HPDE6-E6E7 (cell line): Measurements from ENCODE around the gene FAM131C.
"Not testable (repeated sequence)": the region's sequence is repeated elsewhere in the genome, so short reads cannot be mapped to it uniquely, and the experiment has no call there.

Experiments
- DNase-seq: peaks from one replicate; pipeline ENCODE4 v3.0.0; 2011; ENCODE audit warnings: missing footprints; ENCODE audit errors: extremely low spot score

The FAM131C gene

GRCh38 chr1:16058394-16059120, 14.9 kb downstream of the FAM131C start:
- DNase-seq = not testable (repeated sequence)

GRCh38 chr1:16057314-16057915, 16.0 kb downstream of the FAM131C start:
- DNase-seq = not testable (repeated sequence)

GRCh38 chr1:16056521-16056912, 16.9 kb downstream of the FAM131C start:
- not testable (repeated sequence) for DNase-seq

GRCh38 chr1:16055613-16056520, 17.6 kb downstream of the FAM131C start:
- peak; percentile 88 for DNase-seq

- DNase-seq = no peak
Observed at GRCh38 chr1:16054598-16055540, 18.6 kb downstream of the FAM131C start.

- no peak for DNase-seq
Observed at GRCh38 chr1:16053781-16054502, 19.5 kb downstream of the FAM131C start.

GRCh38 chr1:16051949-16052348, 21.5 kb downstream of the FAM131C start:
- not testable (repeated sequence) for DNase-seq

GRCh38 chr1:16051039-16051438, 22.4 kb downstream of the FAM131C start:
- no peak for DNase-seq

GRCh38 chr1:16050328-16050727, 23.1 kb downstream of the FAM131C start:
- no peak for DNase-seq

- DNase-seq = no peak
Observed at GRCh38 chr1:16048573-16049189, 24.8 kb downstream of the FAM131C start.

GRCh38 chr1:16047791-16048475, 25.5 kb downstream of the FAM131C start:
- no peak for DNase-seq

GRCh38 chr1:16046842-16047241, 26.6 kb downstream of the FAM131C start:
- DNase-seq = no peak

- DNase-seq = no peak
Observed at GRCh38 chr1:16043950-16044349, 29.5 kb downstream of the FAM131C start.

- no peak for DNase-seq
Observed at GRCh38 chr1:16043521-16043920, 29.9 kb downstream of the FAM131C start, which contains the start of gene CLCNKB. Gene CLCNKB, plus strand, starts transcription at chr1:16043782. Its CDS starts 711 bp downstream, at chr1:16044493.

- not testable (repeated sequence) for DNase-seq
Observed at GRCh38 chr1:16042654-16043053, 30.8 kb downstream of the FAM131C start.

GRCh38 chr1:16042096-16042495, 31.4 kb downstream of the FAM131C start:
- no peak for DNase-seq

- DNase-seq = no peak
Observed at GRCh38 chr1:16041200-16041599, 32.3 kb downstream of the FAM131C start.

GRCh38 chr1:16039871-16040270, 33.6 kb downstream of the FAM131C start:
- DNase-seq = not testable (repeated sequence)

GRCh38 chr1:16038620-16038912, 34.9 kb downstream of the FAM131C start:
- DNase-seq = peak; percentile 46

- DNase-seq = not testable (repeated sequence)
Observed at GRCh38 chr1:16036461-16036860, 37.0 kb downstream of the FAM131C start.
